H1 (cell line): ENCODE results near the gene PLCL1. TPM values are rescaled to one million over a fixed set of nuclear protein-coding genes. Genes with fewer than 3 reads are reported as not detected.

Experiments used
- KDM4A ChIP-seq: IDR thresholded peaks from one replicate; pipeline ENCODE4 v1.7.1; 2012; ENCODE audit warnings: low read depth, mild to moderate bottlenecking, moderate library complexity, low read length, inconsistent platforms; ENCODE audit not compliant: severe bottlenecking
- SAP30 ChIP-seq: fragments of 300-600 bp; sonication (generic); IDR thresholded peaks from 2 replicates; pipeline ENCODE4 v1.7.1; 2012; ENCODE audit warnings: low read length, moderate library complexity, mild to moderate bottlenecking, inconsistent platforms; ENCODE audit not compliant: insufficient read depth, insufficient replicate concordance
- polyA plus RNA-seq, 7 experiments: library from polyadenylated mRNA; depleted of rRNA in 3 of 7; stranded (reverse) in 5 of 7; unstranded in 2 of 7; fragments of >200 nt in 5 of 7; fragments of 200-250 nt in 2 of 7; gene quantifications; 1 replicate in 5 of 7; 2 replicates in 1 of 7; 4 replicates in 1 of 7; pipeline versions ENCODE4 v1.2.1 to v1.2.3, GENCODE V29; 2011 to 2013; ENCODE audit warnings: missing spikeins in 2 of 7, mixed read lengths in 2 of 7
- total RNA-seq: library from RNA; stranded (reverse); fragmentation: NEBNext Ultra II Directional; extraction: Animal tissue kit (Norgen Biotek cat#: 25700); gene quantifications from 2 replicates; pipeline ENCODE4 v1.2.1, GENCODE V29; 2021
- TF ChIP-seq, protein P1 (sequence below): fragments of 300-600 bp; sonication (generic); IDR thresholded peaks from 2 replicates; pipeline ENCODE4 v1.7.1; 2012; ENCODE audit warnings: low read length, moderate library complexity, mild to moderate bottlenecking, inconsistent platforms; ENCODE audit not compliant: insufficient replicate concordance

Gene PLCL1
- total and polyA plus RNA-seq, 2 of the 8 experiments (the other 6 are each of a cell fraction or from before 2014, with no cell fraction given), result not detected

DNA sequence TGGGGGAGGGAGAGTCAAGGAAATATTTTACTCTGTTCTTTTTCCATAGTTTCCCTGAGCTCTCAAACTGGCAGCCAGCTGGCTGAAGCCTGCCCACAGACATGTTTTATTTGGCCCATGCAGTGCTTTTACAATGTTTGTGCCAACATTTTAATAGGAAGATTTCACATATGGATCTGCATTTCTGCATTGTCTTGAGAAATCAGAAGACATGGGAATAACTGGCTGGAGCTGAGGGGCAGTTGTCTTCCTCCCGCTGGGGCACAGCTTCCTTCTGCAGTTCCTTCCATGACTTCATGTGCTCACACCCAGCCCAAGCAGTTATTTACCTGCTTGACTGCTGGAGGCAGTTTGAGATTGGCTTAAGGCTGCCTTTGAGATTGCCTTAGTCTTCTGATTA lies 74.4 kb downstream of the PLCL1 start (continued):
- TF ChIP-seq, protein P1, sequence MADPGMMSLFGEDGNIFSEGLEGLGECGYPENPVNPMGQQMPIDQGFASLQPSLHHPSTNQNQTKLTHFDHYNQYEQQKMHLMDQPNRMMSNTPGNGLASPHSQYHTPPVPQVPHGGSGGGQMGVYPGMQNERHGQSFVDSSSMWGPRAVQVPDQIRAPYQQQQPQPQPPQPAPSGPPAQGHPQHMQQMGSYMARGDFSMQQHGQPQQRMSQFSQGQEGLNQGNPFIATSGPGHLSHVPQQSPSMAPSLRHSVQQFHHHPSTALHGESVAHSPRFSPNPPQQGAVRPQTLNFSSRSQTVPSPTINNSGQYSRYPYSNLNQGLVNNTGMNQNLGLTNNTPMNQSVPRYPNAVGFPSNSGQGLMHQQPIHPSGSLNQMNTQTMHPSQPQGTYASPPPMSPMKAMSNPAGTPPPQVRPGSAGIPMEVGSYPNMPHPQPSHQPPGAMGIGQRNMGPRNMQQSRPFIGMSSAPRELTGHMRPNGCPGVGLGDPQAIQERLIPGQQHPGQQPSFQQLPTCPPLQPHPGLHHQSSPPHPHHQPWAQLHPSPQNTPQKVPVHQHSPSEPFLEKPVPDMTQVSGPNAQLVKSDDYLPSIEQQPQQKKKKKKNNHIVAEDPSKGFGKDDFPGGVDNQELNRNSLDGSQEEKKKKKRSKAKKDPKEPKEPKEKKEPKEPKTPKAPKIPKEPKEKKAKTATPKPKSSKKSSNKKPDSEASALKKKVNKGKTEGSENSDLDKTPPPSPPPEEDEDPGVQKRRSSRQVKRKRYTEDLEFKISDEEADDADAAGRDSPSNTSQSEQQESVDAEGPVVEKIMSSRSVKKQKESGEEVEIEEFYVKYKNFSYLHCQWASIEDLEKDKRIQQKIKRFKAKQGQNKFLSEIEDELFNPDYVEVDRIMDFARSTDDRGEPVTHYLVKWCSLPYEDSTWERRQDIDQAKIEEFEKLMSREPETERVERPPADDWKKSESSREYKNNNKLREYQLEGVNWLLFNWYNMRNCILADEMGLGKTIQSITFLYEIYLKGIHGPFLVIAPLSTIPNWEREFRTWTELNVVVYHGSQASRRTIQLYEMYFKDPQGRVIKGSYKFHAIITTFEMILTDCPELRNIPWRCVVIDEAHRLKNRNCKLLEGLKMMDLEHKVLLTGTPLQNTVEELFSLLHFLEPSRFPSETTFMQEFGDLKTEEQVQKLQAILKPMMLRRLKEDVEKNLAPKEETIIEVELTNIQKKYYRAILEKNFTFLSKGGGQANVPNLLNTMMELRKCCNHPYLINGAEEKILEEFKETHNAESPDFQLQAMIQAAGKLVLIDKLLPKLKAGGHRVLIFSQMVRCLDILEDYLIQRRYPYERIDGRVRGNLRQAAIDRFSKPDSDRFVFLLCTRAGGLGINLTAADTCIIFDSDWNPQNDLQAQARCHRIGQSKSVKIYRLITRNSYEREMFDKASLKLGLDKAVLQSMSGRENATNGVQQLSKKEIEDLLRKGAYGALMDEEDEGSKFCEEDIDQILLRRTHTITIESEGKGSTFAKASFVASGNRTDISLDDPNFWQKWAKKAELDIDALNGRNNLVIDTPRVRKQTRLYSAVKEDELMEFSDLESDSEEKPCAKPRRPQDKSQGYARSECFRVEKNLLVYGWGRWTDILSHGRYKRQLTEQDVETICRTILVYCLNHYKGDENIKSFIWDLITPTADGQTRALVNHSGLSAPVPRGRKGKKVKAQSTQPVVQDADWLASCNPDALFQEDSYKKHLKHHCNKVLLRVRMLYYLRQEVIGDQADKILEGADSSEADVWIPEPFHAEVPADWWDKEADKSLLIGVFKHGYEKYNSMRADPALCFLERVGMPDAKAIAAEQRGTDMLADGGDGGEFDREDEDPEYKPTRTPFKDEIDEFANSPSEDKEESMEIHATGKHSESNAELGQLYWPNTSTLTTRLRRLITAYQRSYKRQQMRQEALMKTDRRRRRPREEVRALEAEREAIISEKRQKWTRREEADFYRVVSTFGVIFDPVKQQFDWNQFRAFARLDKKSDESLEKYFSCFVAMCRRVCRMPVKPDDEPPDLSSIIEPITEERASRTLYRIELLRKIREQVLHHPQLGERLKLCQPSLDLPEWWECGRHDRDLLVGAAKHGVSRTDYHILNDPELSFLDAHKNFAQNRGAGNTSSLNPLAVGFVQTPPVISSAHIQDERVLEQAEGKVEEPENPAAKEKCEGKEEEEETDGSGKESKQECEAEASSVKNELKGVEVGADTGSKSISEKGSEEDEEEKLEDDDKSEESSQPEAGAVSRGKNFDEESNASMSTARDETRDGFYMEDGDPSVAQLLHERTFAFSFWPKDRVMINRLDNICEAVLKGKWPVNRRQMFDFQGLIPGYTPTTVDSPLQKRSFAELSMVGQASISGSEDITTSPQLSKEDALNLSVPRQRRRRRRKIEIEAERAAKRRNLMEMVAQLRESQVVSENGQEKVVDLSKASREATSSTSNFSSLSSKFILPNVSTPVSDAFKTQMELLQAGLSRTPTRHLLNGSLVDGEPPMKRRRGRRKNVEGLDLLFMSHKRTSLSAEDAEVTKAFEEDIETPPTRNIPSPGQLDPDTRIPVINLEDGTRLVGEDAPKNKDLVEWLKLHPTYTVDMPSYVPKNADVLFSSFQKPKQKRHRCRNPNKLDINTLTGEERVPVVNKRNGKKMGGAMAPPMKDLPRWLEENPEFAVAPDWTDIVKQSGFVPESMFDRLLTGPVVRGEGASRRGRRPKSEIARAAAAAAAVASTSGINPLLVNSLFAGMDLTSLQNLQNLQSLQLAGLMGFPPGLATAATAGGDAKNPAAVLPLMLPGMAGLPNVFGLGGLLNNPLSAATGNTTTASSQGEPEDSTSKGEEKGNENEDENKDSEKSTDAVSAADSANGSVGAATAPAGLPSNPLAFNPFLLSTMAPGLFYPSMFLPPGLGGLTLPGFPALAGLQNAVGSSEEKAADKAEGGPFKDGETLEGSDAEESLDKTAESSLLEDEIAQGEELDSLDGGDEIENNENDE, result no peak
- TF ChIP-seq KDM4A (no peak), SAP30 (no peak)
